ENCODE measurements around the gene EPB41L4A.
A peak's percentile ranks its signal among the peaks of the same experiment; 100 is the strongest.
"Not testable (repeated sequence)": the region's sequence is repeated elsewhere in the genome, so short reads cannot be mapped to it uniquely, and the experiment has no call there.

Gene EPB41L4A

GRCh38 chr5:112417931-112418658 is 982 bp downstream of the EPB41L4A start:
- H3K9me3 Mint-ChIP-seq = no peaks in the 10 kb centered on the region
- ATAC-seq (replicated peaks) (peak; percentile 70), DNase-seq (peak; percentile 6 to 32 (median 26))
- H3K4me1 Mint-ChIP-seq (ENCODE audit: low read depth in 2 of 2) = peaks cover 5 to 6% of the 10 kb centered on the region in 2 donors
- peaks cover 32 to 48% of the 10 kb centered on the region in 2 donors for H3K27me3 Mint-ChIP-seq
- H3K36me3 Mint-ChIP-seq (ENCODE audit: insufficient read depth) = no peaks in the 10 kb centered on the region
- peak overlapping the region; percentile 66 to 80 for H3K4me3 Mint-ChIP-seq
- H3K27ac Mint-ChIP-seq = peak overlapping the region in 1 of 2 donors; percentile 85

GRCh38 chr5:112415552-112415951 is 3.5 kb downstream of the EPB41L4A start:
- Mint-ChIP-seq H3K4me3 (no peak overlapping the region), H3K9me3 (no peaks in the 10 kb centered on the region), H3K36me3 (ENCODE audit: insufficient read depth) (no peaks in the 10 kb centered on the region), H3K4me1 (ENCODE audit: low read depth in 2 of 2) (peaks cover 5 to 6% of the 10 kb centered on the region in 2 donors), H3K27ac (no peak overlapping the region), H3K27me3 (peaks cover 34 to 35% of the 10 kb centered on the region in 2 donors)
- no peak for DNase-seq
- no peak for ATAC-seq (replicated peaks)

- Mint-ChIP-seq H3K4me1 (ENCODE audit: low read depth in 2 of 2) (peaks cover 4 to 6% of the 10 kb centered on the region in 2 donors), H3K27me3 (peaks cover 35% of the 10 kb centered on the region in 2 donors)
- DNase-seq = no peak
These were observed 5.5 kb downstream of the EPB41L4A start for GRCh38 chr5:112413611-112414010.

GRCh38 chr5:112412346-112412745 is 6.7 kb downstream of the EPB41L4A start:
- Mint-ChIP-seq H3K9me3 (no peaks in the 10 kb centered on the region), H3K27me3 (peaks cover 27 to 35% of the 10 kb centered on the region in 2 donors), H3K4me3 (no peak overlapping the region)

More at GRCh38 chr5:112413611-112414010, 5.5 kb downstream of the EPB41L4A start:
- H3K27ac Mint-ChIP-seq = no peak overlapping the region
- H3K9me3 Mint-ChIP-seq = no peaks in the 10 kb centered on the region
- no peak for ATAC-seq (replicated peaks)
- no peaks in the 10 kb centered on the region for H3K36me3 Mint-ChIP-seq (ENCODE audit: insufficient read depth)
- no peak overlapping the region for H3K4me3 Mint-ChIP-seq

GRCh38 chr5:112411903-112412302 is 7.2 kb downstream of the EPB41L4A start:
- ATAC-seq (replicated peaks) (no peak), DNase-seq (no peak)
- Mint-ChIP-seq H3K9me3 (no peaks in the 10 kb centered on the region), H3K4me1 (ENCODE audit: low read depth in 2 of 2) (peaks cover 0 to under 1% of the 10 kb centered on the region in 2 donors), H3K27me3 (peaks cover 29 to 38% of the 10 kb centered on the region in 2 donors), H3K36me3 (ENCODE audit: insufficient read depth) (no peaks in the 10 kb centered on the region), H3K27ac (no peak overlapping the region), H3K4me3 (no peak overlapping the region)

More at GRCh38 chr5:112412346-112412745, 6.7 kb downstream of the EPB41L4A start:
- no peaks in the 10 kb centered on the region for H3K4me1 Mint-ChIP-seq (ENCODE audit: low read depth in 2 of 2)
- no peak overlapping the region for H3K27ac Mint-ChIP-seq
- no peaks in the 10 kb centered on the region for H3K36me3 Mint-ChIP-seq (ENCODE audit: insufficient read depth)
- ATAC-seq (replicated peaks) (no peak), DNase-seq (no peak)

- DNase-seq = no peak
- H3K9me3 Mint-ChIP-seq = no peaks in the 10 kb centered on the region
- no peak overlapping the region for H3K27ac Mint-ChIP-seq
- H3K4me1 Mint-ChIP-seq (ENCODE audit: low read depth in 2 of 2) = peaks cover 0 to 2% of the 10 kb centered on the region in 2 donors
- no peak for ATAC-seq (replicated peaks)
- peaks cover 19 to 26% of the 10 kb centered on the region in 2 donors for H3K27me3 Mint-ChIP-seq
- no peaks in the 10 kb centered on the region for H3K36me3 Mint-ChIP-seq (ENCODE audit: insufficient read depth)
- no peak overlapping the region for H3K4me3 Mint-ChIP-seq
These were observed 11.4 kb downstream of the EPB41L4A start for GRCh38 chr5:112407666-112408065.

- no peak for ATAC-seq (replicated peaks)
- Mint-ChIP-seq H3K27ac (no peak overlapping the region), H3K27me3 (peaks cover 19 to 25% of the 10 kb centered on the region in 2 donors), H3K36me3 (ENCODE audit: insufficient read depth) (no peaks in the 10 kb centered on the region), H3K9me3 (no peaks in the 10 kb centered on the region), H3K4me1 (ENCODE audit: low read depth in 2 of 2) (peaks cover 0 to 4% of the 10 kb centered on the region in 2 donors), H3K4me3 (no peak overlapping the region)
- no peak for DNase-seq
These were observed 11.8 kb downstream of the EPB41L4A start for GRCh38 chr5:112407240-112407639.

- H3K4me1 Mint-ChIP-seq (ENCODE audit: low read depth in 2 of 2) = peaks cover 0 to 6% of the 10 kb centered on the region in 2 donors
- ATAC-seq (replicated peaks) = no peak
- H3K27ac Mint-ChIP-seq = no peak overlapping the region
- peaks cover 3% of the 10 kb centered on the region for H3K36me3 Mint-ChIP-seq (ENCODE audit: insufficient read depth)
- no peaks in the 10 kb centered on the region for H3K9me3 Mint-ChIP-seq
- H3K27me3 Mint-ChIP-seq = peaks cover 18 to 31% of the 10 kb centered on the region in 2 donors
- DNase-seq = no peak
- H3K4me3 Mint-ChIP-seq = no peak overlapping the region
These were observed 16.0 kb downstream of the EPB41L4A start for GRCh38 chr5:112403069-112403468.

- H3K4me3 Mint-ChIP-seq = no peak overlapping the region
- peaks cover 16 to 28% of the 10 kb centered on the region in 2 donors for H3K27me3 Mint-ChIP-seq
- ATAC-seq (replicated peaks) (no peak), DNase-seq (no peak)
- H3K27ac Mint-ChIP-seq = no peak overlapping the region
- H3K36me3 Mint-ChIP-seq (ENCODE audit: insufficient read depth) = peaks cover 3% of the 10 kb centered on the region
- H3K9me3 Mint-ChIP-seq = no peaks in the 10 kb centered on the region
- H3K4me1 Mint-ChIP-seq (ENCODE audit: low read depth in 2 of 2) = peaks cover 0 to 6% of the 10 kb centered on the region in 2 donors
These were observed 17.2 kb downstream of the EPB41L4A start for GRCh38 chr5:112401924-112402323.

GRCh38 chr5:112397690-112398089 is 21.4 kb downstream of the EPB41L4A start:
- Mint-ChIP-seq H3K27me3 (peaks cover 11 to 23% of the 10 kb centered on the region in 2 donors), H3K9me3 (no peaks in the 10 kb centered on the region), H3K27ac (no peak overlapping the region), H3K4me1 (ENCODE audit: low read depth in 2 of 2) (peaks cover 0 to 7% of the 10 kb centered on the region in 2 donors), H3K4me3 (no peak overlapping the region), H3K36me3 (ENCODE audit: insufficient read depth) (peaks cover 3% of the 10 kb centered on the region)
- no peak for ATAC-seq (replicated peaks)
- DNase-seq = no peak

GRCh38 chr5:112396430-112396829 is 22.6 kb downstream of the EPB41L4A start:
- ATAC-seq (replicated peaks) = no peak
- no peak for DNase-seq
- H3K27ac Mint-ChIP-seq = no peak overlapping the region
- peaks cover 0 to 4% of the 10 kb centered on the region in 2 donors for H3K4me1 Mint-ChIP-seq (ENCODE audit: low read depth in 2 of 2)
- no peak overlapping the region for H3K4me3 Mint-ChIP-seq
- H3K36me3 Mint-ChIP-seq (ENCODE audit: insufficient read depth) = no peaks in the 10 kb centered on the region
- peaks cover 6 to 17% of the 10 kb centered on the region in 2 donors for H3K27me3 Mint-ChIP-seq
- H3K9me3 Mint-ChIP-seq = no peaks in the 10 kb centered on the region

GRCh38 chr5:112395299-112395698 is 23.8 kb downstream of the EPB41L4A start:
- not testable (repeated sequence) for H3K36me3 Mint-ChIP-seq (ENCODE audit: insufficient read depth); ATAC-seq (replicated peaks); H3K27ac Mint-ChIP-seq; H3K9me3 Mint-ChIP-seq; H3K4me3 Mint-ChIP-seq; H3K4me1 Mint-ChIP-seq (ENCODE audit: low read depth in 2 of 2); DNase-seq
- H3K27me3 Mint-ChIP-seq = peaks cover 6 to 17% of the 10 kb centered on the region in 2 donors

GRCh38 chr5:112390327-112390726 is 28.8 kb downstream of the EPB41L4A start:
- DNase-seq (no peak), ATAC-seq (replicated peaks) (no peak)
- Mint-ChIP-seq H3K4me1 (ENCODE audit: low read depth in 2 of 2) (peaks cover 0 to 4% of the 10 kb centered on the region in 2 donors), H3K27ac (no peak overlapping the region), H3K4me3 (no peak overlapping the region), H3K27me3 (peaks cover 7 to 12% of the 10 kb centered on the region in 2 donors), H3K9me3 (no peaks in the 10 kb centered on the region), H3K36me3 (ENCODE audit: insufficient read depth) (peaks cover 3% of the 10 kb centered on the region)

GRCh38 chr5:112388739-112389138 is 30.3 kb downstream of the EPB41L4A start:
- Mint-ChIP-seq H3K27ac (no peak overlapping the region), H3K4me1 (ENCODE audit: low read depth in 2 of 2) (peaks cover 0 to 4% of the 10 kb centered on the region in 2 donors), H3K36me3 (ENCODE audit: insufficient read depth) (peaks cover 3% of the 10 kb centered on the region), H3K9me3 (no peaks in the 10 kb centered on the region), H3K4me3 (no peak overlapping the region), H3K27me3 (peaks cover 12 to 18% of the 10 kb centered on the region in 2 donors)
- no peak for ATAC-seq (replicated peaks)
- no peak for DNase-seq
